DMS79 (cell line): ENCODE measurements around the gene ADGRD2.

Experiments used
- DNase-seq: peaks from one replicate; lab custom pipeline; 2025; lab: John Stamatoyannopoulos, UW

The ADGRD2 gene

GRCh38 chr9:124511891-124512805 is 61.9 kb downstream of the ADGRD2 start:
- DNase-seq, result no peak

GRCh38 chr9:124512806-124513204 is 62.6 kb downstream of the ADGRD2 start:
- no peak for DNase-seq

GRCh38 chr9:124513376-124513994 is 63.2 kb downstream of the ADGRD2 start:
- no peak for DNase-seq

DNA sequence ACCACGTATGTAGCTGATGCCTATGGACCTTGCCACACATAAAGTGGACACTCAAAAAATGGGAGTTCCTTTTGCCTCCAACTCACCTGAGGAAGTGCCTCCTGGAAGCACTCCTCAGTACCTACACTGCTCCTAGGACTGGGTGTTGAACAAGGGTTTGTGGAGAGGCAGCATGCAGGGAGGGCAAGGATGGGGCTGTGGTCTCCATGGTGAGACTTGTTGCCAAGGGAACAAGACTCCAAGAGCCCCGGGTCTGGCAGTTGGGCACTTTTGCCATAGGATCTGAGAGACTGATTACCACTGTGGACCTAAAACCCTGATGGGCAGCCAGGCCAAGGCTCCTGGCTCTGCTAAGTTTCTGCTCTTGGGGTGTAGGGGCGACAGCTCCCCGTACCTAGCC is 63.9 kb downstream of the ADGRD2 start:
- peak; percentile 6 for DNase-seq

- DNase-seq, result no peak
These were observed 64.6 kb downstream of the ADGRD2 start for GRCh38 chr9:124514874-124515273.

GRCh38 chr9:124517600-124517999 is 67.3 kb downstream of the ADGRD2 start:
- DNase-seq, result no peak

GRCh38 chr9:124518116-124518515 is 67.9 kb downstream of the ADGRD2 start:
- no peak for DNase-seq

GRCh38 chr9:124520206-124520596 is 70.0 kb downstream of the ADGRD2 start:
- DNase-seq, result no peak

- no peak for DNase-seq
These were observed 70.9 kb downstream of the ADGRD2 start for GRCh38 chr9:124521142-124521541.

DNA sequence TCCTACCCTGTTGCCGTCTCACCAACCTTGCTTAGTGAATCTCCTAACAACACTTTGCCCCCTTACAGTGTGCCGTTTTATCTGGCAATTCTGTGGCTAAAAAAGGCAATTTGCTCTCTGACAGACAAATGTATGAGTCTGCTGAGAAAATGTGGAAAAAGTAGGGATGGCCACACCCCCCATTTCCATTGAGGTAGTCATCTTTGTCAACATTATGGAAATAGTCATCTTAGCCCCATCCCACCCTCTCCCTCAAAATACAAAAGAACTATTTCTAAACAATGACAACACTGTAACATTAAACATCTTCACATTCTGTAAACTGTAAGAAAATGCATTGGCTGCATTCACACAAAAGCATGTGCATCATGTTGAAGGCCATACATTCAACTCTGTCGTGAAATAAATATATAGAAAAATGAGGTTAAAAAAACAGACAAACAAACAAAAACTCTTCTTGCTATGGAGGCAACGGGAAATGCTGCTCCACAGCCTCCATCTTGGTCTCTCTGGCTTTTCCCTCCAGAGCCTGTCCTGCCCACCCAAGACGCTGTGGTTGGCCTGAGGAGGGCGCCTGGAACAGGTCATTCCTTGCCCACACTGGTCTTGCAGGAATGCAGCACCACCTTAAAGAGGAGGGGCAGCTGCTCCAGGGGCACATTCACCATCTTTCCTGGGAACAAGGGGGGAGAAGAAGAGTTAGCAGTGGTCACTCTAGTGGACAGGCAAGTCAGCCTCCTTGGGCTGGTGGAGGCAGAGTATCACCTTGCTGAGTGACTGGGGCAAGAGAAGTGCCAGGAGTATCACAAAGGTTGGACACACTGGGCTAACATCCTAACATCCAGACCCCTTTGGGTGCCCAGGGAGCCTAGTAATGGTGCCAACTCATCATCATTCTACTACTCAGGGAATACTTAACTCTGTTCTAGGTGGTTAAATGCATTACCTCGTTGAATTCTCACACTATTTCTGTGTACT is 72.2 kb downstream of the ADGRD2 start:
- no peak for DNase-seq

DNA sequence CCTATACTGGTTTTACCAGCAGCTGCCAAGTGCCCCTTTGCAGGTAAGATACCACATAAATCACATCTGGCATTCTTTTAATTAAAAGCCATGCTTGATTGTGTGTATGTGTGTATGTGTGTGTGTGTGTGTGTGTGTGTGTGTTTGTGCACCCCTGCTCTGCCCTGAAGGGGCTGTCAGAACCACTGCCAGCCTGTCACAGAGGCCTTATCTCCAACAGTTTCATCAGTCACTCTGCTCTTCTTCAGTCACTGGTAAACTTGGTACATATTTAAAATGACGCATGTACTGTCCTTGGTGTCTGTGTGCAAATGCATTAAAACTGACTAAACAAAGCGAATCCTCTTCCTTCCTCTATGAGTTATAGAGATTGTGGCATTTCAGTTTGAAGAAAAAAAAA is 75.9 kb downstream of the ADGRD2 start:
- DNase-seq, result no peak

DNA sequence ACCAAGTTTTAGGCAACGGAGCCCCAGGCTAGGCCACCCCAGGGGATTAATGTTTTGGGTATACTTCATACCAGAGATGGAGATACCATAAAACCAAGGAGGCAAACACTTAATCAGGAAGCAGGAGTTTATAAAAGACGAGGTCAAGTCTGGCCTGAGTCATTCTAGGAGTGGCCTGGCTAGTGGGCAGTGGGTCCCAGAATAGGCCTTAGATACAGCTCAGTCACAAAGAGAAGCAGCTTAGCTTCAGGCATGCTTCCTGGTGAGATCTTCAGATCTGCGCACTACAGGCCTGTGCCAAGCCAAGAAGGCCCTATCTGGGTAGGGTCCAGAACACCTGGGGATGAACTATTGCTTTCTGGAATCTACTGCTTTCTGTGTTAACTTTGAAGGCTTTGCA is 77.5 kb downstream of the ADGRD2 start:
- no peak for DNase-seq
